Gastroesophageal sphincter (tissue), 4 donors: Measurements from ENCODE around the gene ACBD6. TPM values are rescaled to one million over a fixed set of nuclear protein-coding genes. Genes with fewer than 3 reads are reported as not detected.
"Not testable (repeated sequence)": the region's sequence is repeated elsewhere in the genome, so short reads cannot be mapped to it uniquely, and the experiment has no call there.

Experiments
- ATAC-seq: fragments of 150-250 bp; one replicate; pipeline ENCODE4 v1.9.1; 2016; ENCODE audit warnings: mild to moderate bottlenecking, moderate library complexity
- H3K27ac ChIP-seq, 4 donors: fragments of 200-600 bp; sonication (generic) in 3 of 4; 1 replicate in 3 of 4; 2 replicates in 1 of 4; pipeline ENCODE4 v1.5.1; 2016 to 2019
- H3K27me3 ChIP-seq: fragments of 200-600 bp; sonication (generic); one replicate; pipeline ENCODE4 v1.5.1; 2019
- H3K36me3 ChIP-seq, 2 donors: fragments of 200-600 bp; sonication (generic); one replicate each; pipeline ENCODE4 v1.5.1; 2019; ENCODE audit warnings: control low read depth in 1 of 2
- H3K4me1 ChIP-seq, 3 donors: fragments of 200-600 bp; sonication (generic); 1 replicate in 2 of 3; 2 replicates in 1 of 3; pipeline ENCODE4 v1.5.1; 2016 to 2019; ENCODE audit warnings: control low read depth in 2 of 3
- H3K4me3 ChIP-seq, 2 donors: fragments of 200-600 bp; sonication (generic); one replicate each; pipeline ENCODE4 v1.5.1; 2019; ENCODE audit warnings: mild to moderate bottlenecking in 1 of 2, moderate library complexity in 1 of 2
- H3K9me3 ChIP-seq, 3 donors: fragments of 200-600 bp; sonication (generic); one replicate each; pipeline ENCODE4 v1.5.1; 2017 to 2019; ENCODE audit warnings: control low read depth in 2 of 3
- CTCF ChIP-seq, 4 experiments: fragments of 200-600 bp in 2 of 4; fragments of 450-650 bp in 2 of 4; sonication (generic) in 1 of 4; IDR thresholded peaks; one replicate each; pipeline ENCODE4 v1.5.1; 2017 to 2019; ENCODE audit warnings: antibody characterized with exemption in 4 of 4, mild to moderate bottlenecking in 2 of 4, moderate library complexity in 2 of 4
- EP300 ChIP-seq: sonication (generic); formaldehyde crosslinking; IDR thresholded peaks from one replicate; pipeline ENCODE4 v1.6.1; 2017; ENCODE audit warnings: antibody characterized with exemption, mild to moderate bottlenecking
- POLR2A ChIP-seq, 2 donors: fragments of 450-650 bp; IDR thresholded peaks; one replicate each; pipeline ENCODE4 v1.6.1; 2017; ENCODE audit warnings: antibody characterized with exemption in 2 of 2, mild to moderate bottlenecking in 2 of 2, moderate library complexity in 1 of 2
- POLR2AphosphoS5 ChIP-seq: sonication (generic); formaldehyde crosslinking; IDR thresholded peaks from one replicate; pipeline ENCODE4 v1.6.1; 2017; ENCODE audit warnings: antibody characterized with exemption
- WGBS, 2 donors: methylation state at CpG; one replicate each; pipeline ENCODE4 v1.1.5; 2018; ENCODE audit warnings: low coverage in 1 of 2; 5-methylcytosine and 5-hydroxymethylcytosine counted together
- total RNA-seq, 4 donors: library from RNA; depleted of rRNA; stranded (reverse); fragments of >200 nt; gene quantifications; one replicate each; pipeline ENCODE4 v1.1.0, GENCODE V29; 2016

Gene ACBD6
- total RNA-seq, 4 donors from 2014 or later, result 27.1 to 41.3 (median 39.7) TPM

- TF ChIP-seq POLR2AphosphoS5 (no peak), CTCF (IDR thresholded peaks at IDR 0.05) (no peak), POLR2A (IDR thresholded peaks at IDR 0.05) (no peak), EP300 (no peak)
- 92 to 100% methylated on average over 5 to 6 of the region's 6 CpGs for WGBS, 2 donors
- Histone ChIP-seq H3K27ac (no peak overlapping the region), H3K4me1 (peaks cover 0 to 2% (median 0%) of the 10 kb centered on the region in 3 donors), H3K9me3 (no peaks in the 10 kb centered on the region), H3K4me3 (no peak overlapping the region), H3K27me3 (no peaks in the 10 kb centered on the region), H3K36me3 (no peaks in the 10 kb centered on the region)
- ATAC-seq, result no peak
Observed at GRCh38 chr1:180431683-180432082, 70.7 kb downstream of the ACBD6 start.

- peaks cover 0 to 11% (median 0%) of the 10 kb centered on the region in 3 donors for H3K4me1 ChIP-seq
- no peaks in the 10 kb centered on the region for H3K9me3 ChIP-seq
- TF ChIP-seq POLR2AphosphoS5, result no peak
- ATAC-seq, result no peak
- no peaks in the 10 kb centered on the region for H3K27me3 ChIP-seq
- no peak overlapping the region for H3K4me3 ChIP-seq
- no peaks in the 10 kb centered on the region for H3K36me3 ChIP-seq
- 91 to 100% methylated on average over 3 to 4 of the region's 4 CpGs for WGBS, 2 donors
- H3K27ac ChIP-seq, result no peak overlapping the region
Observed at GRCh38 chr1:180428782-180429695, 73.3 kb downstream of the ACBD6 start.

GRCh38 chr1:180425952-180426351, 76.4 kb downstream of the ACBD6 start:
- Histone ChIP-seq H3K27ac (no peak overlapping the region), H3K9me3 (no peaks in the 10 kb centered on the region), H3K27me3 (no peaks in the 10 kb centered on the region), H3K4me1 (peaks cover 0 to 11% (median 0%) of the 10 kb centered on the region in 3 donors), H3K4me3 (no peak overlapping the region), H3K36me3 (no peaks in the 10 kb centered on the region)
- TF ChIP-seq POLR2A (IDR thresholded peaks at IDR 0.05) (no peak), CTCF (IDR thresholded peaks at IDR 0.05) (no peak), EP300 (no peak), POLR2AphosphoS5 (no peak)
- ATAC-seq, result no peak

- ATAC-seq, result no peak
- WGBS, 2 donors, result 61 to 83% methylated on average over 3 of the region's 3 CpGs
- TF ChIP-seq EP300 (no peak), CTCF (IDR thresholded peaks at IDR 0.05) (no peak), POLR2AphosphoS5 (no peak), POLR2A (IDR thresholded peaks at IDR 0.05) (no peak)
Observed at GRCh38 chr1:180424848-180425457, 77.4 kb downstream of the ACBD6 start.

GRCh38 chr1:180421614-180422013, 80.8 kb downstream of the ACBD6 start:
- 88 to 100% methylated on average over 1 of the region's 1 CpG for WGBS, 2 donors
- Histone ChIP-seq H3K4me1 (peaks cover 0 to 8% (median 0%) of the 10 kb centered on the region in 3 donors), H3K9me3 (no peaks in the 10 kb centered on the region), H3K36me3 (no peaks in the 10 kb centered on the region), H3K27me3 (no peaks in the 10 kb centered on the region), H3K4me3 (no peak overlapping the region), H3K27ac (no peak overlapping the region)
- no peak for TF ChIP-seq EP300
- TF ChIP-seq POLR2A (IDR thresholded peaks at IDR 0.05), result no peak
- no peak for TF ChIP-seq POLR2AphosphoS5
- TF ChIP-seq CTCF (IDR thresholded peaks at IDR 0.05), result no peak
- no peak for ATAC-seq

More at GRCh38 chr1:180424848-180425457, 77.4 kb downstream of the ACBD6 start:
- Histone ChIP-seq H3K27ac (no peak overlapping the region), H3K27me3 (no peaks in the 10 kb centered on the region), H3K9me3 (no peaks in the 10 kb centered on the region), H3K4me1 (peaks cover 0 to 11% (median 0%) of the 10 kb centered on the region in 3 donors), H3K4me3 (no peak overlapping the region), H3K36me3 (no peaks in the 10 kb centered on the region)

- H3K27ac ChIP-seq, H3K36me3 ChIP-seq, H3K4me1 ChIP-seq, H3K9me3 ChIP-seq, H3K4me3 ChIP-seq, ATAC-seq, H3K27me3 ChIP-seq: not testable (repeated sequence)
- WGBS, 2 donors, result 93 to 100% methylated on average over 1 of the region's 1 CpG
Observed at GRCh38 chr1:180421145-180421544, 81.2 kb downstream of the ACBD6 start.
